Measurements from ENCODE around the gene FAM25G. TPM values are rescaled to one million over a fixed set of nuclear protein-coding genes. Genes with fewer than 3 reads are reported as not detected.
"Not testable (repeated sequence)": the region's sequence is repeated elsewhere in the genome, so short reads cannot be mapped to it uniquely, and the experiment has no call there.

FAM25G gene
- total and polyA plus RNA-seq, 4 donors: not detected

DNA sequence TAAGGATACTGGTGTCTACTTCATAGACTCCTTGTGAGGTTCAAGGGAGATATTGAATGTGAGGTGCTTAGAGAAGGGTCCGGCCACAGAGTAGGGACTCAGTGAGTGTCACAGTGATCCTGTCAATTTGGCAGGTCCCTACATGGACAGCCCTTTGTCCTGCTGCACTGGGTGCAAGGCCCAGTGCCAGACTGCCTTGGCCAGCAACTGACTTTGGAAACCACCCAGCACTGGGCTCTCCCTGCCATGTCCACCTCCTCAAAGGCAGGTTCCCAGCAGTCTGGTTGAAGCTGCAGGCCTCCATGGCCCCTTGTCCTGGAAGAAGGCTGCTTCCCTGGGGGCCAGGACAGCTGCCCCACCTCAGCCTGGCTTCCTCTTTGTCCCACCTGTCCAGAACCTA is 9.1 kb downstream of the FAM25G start:
- WGBS, 2 donors: no CpG with 5 or more reads among the region's 1 CpG
- DNase-seq; intact Hi-C loops (cut with DNase I); H3K9me3 ChIP-seq (ENCODE audit: control insufficient read depth, low read length); H3K4me3 ChIP-seq (ENCODE audit: low read length in 2 of 2); H3K36me3 ChIP-seq (ENCODE audit: control insufficient read depth in 1 of 2, insufficient read depth in 2 of 2, low read length in 1 of 2); H3K27me3 ChIP-seq (ENCODE audit: control insufficient read depth in 1 of 2, insufficient read depth in 2 of 2, low read length in 1 of 2); H3K4me1 ChIP-seq (ENCODE audit: control insufficient read depth in 1 of 2, insufficient read depth in 2 of 2, low read length in 2 of 2); H3K27ac ChIP-seq (ENCODE audit: low read depth in 1 of 2, low read length in 2 of 2): not testable (repeated sequence)
- peak; percentile 26 for ATAC-seq (ENCODE audit: low FRiP score)

DNA sequence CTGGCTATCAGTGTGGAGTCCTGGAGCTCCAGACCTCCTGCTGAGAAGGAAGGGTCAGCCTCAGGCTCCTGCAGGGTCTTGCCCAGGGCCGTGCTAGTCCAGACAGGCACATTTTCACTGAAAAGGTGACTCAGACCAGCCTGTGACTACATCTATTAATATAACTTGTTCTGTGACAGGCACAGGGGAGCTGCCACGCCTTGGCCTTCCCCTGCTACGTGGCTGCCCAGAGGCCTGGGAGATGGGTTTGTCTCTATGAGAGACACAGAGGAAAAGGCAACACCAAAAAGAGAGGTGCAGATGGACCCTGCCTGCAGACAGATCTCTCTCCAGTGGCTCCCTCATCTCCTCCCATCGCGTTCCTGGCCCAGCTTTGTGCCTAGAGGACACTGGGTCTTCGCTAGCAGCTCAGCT is 9.7 kb downstream of the FAM25G start:
- H3K27me3 ChIP-seq (ENCODE audit: control insufficient read depth in 1 of 2, insufficient read depth in 2 of 2, low read length in 1 of 2); H3K36me3 ChIP-seq (ENCODE audit: control insufficient read depth in 1 of 2, insufficient read depth in 2 of 2, low read length in 1 of 2); H3K4me3 ChIP-seq (ENCODE audit: low read length in 2 of 2); H3K4me1 ChIP-seq (ENCODE audit: control insufficient read depth in 1 of 2, insufficient read depth in 2 of 2, low read length in 2 of 2); intact Hi-C loops (cut with DNase I); H3K27ac ChIP-seq (ENCODE audit: low read depth in 1 of 2, low read length in 2 of 2); DNase-seq; H3K9me3 ChIP-seq (ENCODE audit: control insufficient read depth, low read length): not testable (repeated sequence)
- ATAC-seq (ENCODE audit: low FRiP score): peak; percentile 6
- 80 to 81% methylated on average over 5 of the region's 6 CpGs for WGBS, 2 donors

DNA sequence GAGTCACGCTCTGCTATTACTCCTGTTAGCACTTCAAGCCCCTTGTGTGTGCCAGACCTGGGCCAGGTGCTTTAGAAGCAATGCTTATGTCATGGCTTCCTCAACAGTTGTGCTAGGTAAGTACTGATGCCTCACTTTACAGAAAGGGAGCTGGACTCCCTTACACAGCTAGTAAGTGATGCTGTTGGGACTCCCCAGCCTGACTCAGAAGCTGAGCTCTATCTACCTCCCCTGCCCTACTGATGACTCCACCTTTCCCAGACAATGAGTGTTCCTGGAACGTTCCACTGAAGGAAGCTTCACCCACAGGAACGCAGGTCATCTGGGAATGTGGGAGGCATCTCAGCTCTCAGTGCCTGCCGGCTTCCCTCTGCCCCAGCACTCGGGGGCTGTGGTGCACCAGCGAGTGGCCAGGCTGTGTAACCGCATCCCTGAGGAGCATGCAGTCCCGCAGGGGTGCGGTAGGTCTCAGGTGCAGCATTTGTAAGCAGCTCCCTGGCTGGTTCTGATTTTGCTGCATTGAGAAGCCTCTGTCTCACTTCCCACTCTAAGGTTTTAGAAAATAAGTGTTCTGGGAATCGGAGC is 10.2 kb downstream of the FAM25G start:
- H3K4me3 ChIP-seq (ENCODE audit: low read length in 2 of 2); H3K4me1 ChIP-seq (ENCODE audit: control insufficient read depth in 1 of 2, insufficient read depth in 2 of 2, low read length in 2 of 2); H3K36me3 ChIP-seq (ENCODE audit: control insufficient read depth in 1 of 2, insufficient read depth in 2 of 2, low read length in 1 of 2); H3K27me3 ChIP-seq (ENCODE audit: control insufficient read depth in 1 of 2, insufficient read depth in 2 of 2, low read length in 1 of 2); H3K27ac ChIP-seq (ENCODE audit: low read depth in 1 of 2, low read length in 2 of 2); ATAC-seq (ENCODE audit: low FRiP score); DNase-seq; H3K9me3 ChIP-seq (ENCODE audit: control insufficient read depth, low read length); intact Hi-C loops (cut with DNase I): not testable (repeated sequence)
- WGBS, 2 donors: 78 to 84% methylated on average over 4 to 8 of the region's 10 CpGs

DNA sequence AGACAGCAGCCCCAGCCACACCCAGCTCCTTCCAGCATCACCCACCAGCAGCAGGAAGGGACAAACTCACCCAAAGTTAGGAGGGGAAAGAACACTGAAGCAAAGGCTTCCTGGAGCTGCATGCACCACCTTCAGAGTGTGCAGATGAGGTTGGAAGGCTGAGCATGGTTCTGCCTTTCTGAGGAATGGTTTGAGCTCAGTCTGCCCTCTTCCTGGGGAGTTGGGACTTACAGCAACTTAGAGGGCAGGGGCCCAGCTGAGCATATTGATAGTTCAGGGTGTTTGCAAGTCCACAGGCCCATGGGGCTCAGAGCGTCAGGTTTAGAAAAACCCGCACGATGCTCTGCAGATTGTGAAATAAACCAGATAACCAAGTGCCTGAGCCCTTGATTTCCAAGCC is 11.4 kb downstream of the FAM25G start:
- H3K9me3 ChIP-seq (ENCODE audit: control insufficient read depth, low read length); ATAC-seq (ENCODE audit: low FRiP score); H3K4me1 ChIP-seq (ENCODE audit: control insufficient read depth in 1 of 2, insufficient read depth in 2 of 2, low read length in 2 of 2); DNase-seq; H3K27ac ChIP-seq (ENCODE audit: low read depth in 1 of 2, low read length in 2 of 2); H3K36me3 ChIP-seq (ENCODE audit: control insufficient read depth in 1 of 2, insufficient read depth in 2 of 2, low read length in 1 of 2); intact Hi-C loops (cut with DNase I); H3K4me3 ChIP-seq (ENCODE audit: low read length in 2 of 2); H3K27me3 ChIP-seq (ENCODE audit: control insufficient read depth in 1 of 2, insufficient read depth in 2 of 2, low read length in 1 of 2): not testable (repeated sequence)
- WGBS, 2 donors: 50% methylated on average over 1 of the region's 3 CpGs; no CpG with 5 or more reads in 1 of the 2 donors

DNA sequence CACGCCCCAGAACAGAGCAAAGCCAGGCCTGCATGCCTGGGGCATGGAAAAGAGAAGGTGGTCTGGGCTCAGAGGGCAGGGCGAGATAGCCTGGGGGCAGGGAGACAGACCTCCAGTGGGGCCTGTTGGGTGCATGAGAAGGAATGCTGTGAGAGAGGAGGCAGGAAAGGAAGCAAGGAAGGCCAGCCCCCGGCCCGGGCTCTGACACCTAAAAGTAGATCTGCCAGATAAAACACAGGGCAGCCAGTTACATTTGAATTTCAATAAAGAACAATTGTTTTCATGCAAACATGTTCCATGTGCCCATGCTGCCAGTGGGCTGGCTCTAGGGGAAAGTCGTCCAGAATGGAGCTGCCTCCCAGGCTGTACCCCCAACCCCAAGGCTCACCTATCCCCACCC is 13.4 kb downstream of the FAM25G start:
- H3K27ac ChIP-seq (ENCODE audit: low read depth in 1 of 2, low read length in 2 of 2); H3K27me3 ChIP-seq (ENCODE audit: control insufficient read depth in 1 of 2, insufficient read depth in 2 of 2, low read length in 1 of 2); intact Hi-C loops (cut with DNase I); H3K4me1 ChIP-seq (ENCODE audit: control insufficient read depth in 1 of 2, insufficient read depth in 2 of 2, low read length in 2 of 2); ATAC-seq (ENCODE audit: low FRiP score); H3K4me3 ChIP-seq (ENCODE audit: low read length in 2 of 2); H3K36me3 ChIP-seq (ENCODE audit: control insufficient read depth in 1 of 2, insufficient read depth in 2 of 2, low read length in 1 of 2); DNase-seq; H3K9me3 ChIP-seq (ENCODE audit: control insufficient read depth, low read length): not testable (repeated sequence)
- WGBS, 2 donors: 47 to 56% methylated on average over 3 of the region's 5 CpGs

DNA sequence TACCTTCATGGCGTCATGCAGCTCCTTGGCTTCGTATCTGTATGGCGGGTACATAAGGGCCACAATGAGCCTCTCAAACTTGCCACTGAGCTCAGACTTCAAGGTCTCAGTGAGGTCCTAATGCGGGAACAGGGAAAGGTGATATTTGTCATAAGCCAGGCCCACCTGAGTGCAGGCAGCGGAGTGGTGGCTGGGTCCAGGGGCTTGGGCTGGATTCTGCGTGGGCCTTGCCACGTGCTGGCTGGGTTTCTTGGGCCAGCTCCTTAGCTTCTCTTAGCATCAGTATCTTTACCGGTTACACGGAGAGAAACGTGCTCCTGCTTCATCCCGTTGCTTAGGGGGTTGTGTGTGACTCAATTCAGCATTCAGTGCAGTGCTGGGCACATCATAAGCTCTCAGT is 14.4 kb downstream of the FAM25G start:
- DNase-seq: peak in 1 of 2 donors; percentile 62
- intact Hi-C loops (cut with DNase I); H3K4me3 ChIP-seq (ENCODE audit: low read length in 2 of 2); H3K27me3 ChIP-seq (ENCODE audit: control insufficient read depth in 1 of 2, insufficient read depth in 2 of 2, low read length in 1 of 2); H3K9me3 ChIP-seq (ENCODE audit: control insufficient read depth, low read length); ATAC-seq (ENCODE audit: low FRiP score); H3K27ac ChIP-seq (ENCODE audit: low read depth in 1 of 2, low read length in 2 of 2); H3K4me1 ChIP-seq (ENCODE audit: control insufficient read depth in 1 of 2, insufficient read depth in 2 of 2, low read length in 2 of 2); H3K36me3 ChIP-seq (ENCODE audit: control insufficient read depth in 1 of 2, insufficient read depth in 2 of 2, low read length in 1 of 2): not testable (repeated sequence)
- WGBS, 2 donors: 96% methylated on average over 7 to 10 of the region's 11 CpGs

DNA sequence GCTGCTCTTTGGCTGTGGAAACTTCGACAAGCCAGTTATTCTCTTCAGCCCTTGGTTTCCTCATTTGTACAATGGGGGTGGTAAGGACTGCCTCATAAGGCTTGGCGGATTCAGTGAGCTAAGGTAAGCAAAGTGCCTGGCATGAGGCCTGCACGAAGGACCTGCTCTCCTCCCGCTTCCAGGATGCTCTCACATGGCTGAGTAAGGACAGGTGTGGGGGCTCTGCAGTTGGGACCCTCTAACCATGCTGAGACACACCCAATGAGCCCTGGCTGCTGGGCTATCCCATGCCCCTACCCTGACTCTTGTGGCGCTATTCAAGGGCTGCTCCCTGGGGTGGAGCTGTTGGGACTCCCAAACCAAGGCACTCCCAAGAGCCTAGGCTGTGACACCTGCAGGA is 16.4 kb downstream of the FAM25G start:
- not testable (repeated sequence) for H3K36me3 ChIP-seq (ENCODE audit: control insufficient read depth in 1 of 2, insufficient read depth in 2 of 2, low read length in 1 of 2)
- WGBS, 2 donors: 85 to 90% methylated on average over 4 to 5 of the region's 5 CpGs

DNA sequence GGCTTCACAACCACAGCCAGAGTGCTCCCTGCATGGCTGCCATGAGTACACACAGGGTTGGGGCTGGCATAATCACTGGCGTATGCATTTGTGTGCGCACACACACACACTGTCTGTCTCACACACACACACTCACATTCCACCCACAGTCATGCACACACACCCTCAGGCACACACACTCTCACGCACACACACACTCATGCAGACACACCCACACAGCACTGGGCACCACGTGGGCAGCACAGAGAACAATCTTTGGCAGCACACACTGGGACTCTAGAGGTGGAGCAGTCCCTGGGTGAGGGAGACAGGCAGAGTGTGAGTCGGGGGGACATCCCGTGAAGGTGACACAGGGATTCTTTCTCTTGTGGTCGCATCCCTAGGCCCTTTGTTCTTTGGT is 18.0 kb downstream of the FAM25G start:
- DNase-seq; H3K27ac ChIP-seq (ENCODE audit: low read depth in 1 of 2, low read length in 2 of 2); ATAC-seq (ENCODE audit: low FRiP score); H3K9me3 ChIP-seq (ENCODE audit: control insufficient read depth, low read length); H3K36me3 ChIP-seq (ENCODE audit: control insufficient read depth in 1 of 2, insufficient read depth in 2 of 2, low read length in 1 of 2); H3K27me3 ChIP-seq (ENCODE audit: control insufficient read depth in 1 of 2, insufficient read depth in 2 of 2, low read length in 1 of 2); H3K4me3 ChIP-seq (ENCODE audit: low read length in 2 of 2); H3K4me1 ChIP-seq (ENCODE audit: control insufficient read depth in 1 of 2, insufficient read depth in 2 of 2, low read length in 2 of 2); intact Hi-C loops (cut with DNase I): not testable (repeated sequence)
- WGBS, 2 donors: no CpG with 5 or more reads among the region's 7 CpGs

More for the DNA sequence above, 16.4 kb downstream of the FAM25G start:
- ATAC-seq (ENCODE audit: low FRiP score) (peak; percentile 21), DNase-seq (peak in 1 of 2 donors; percentile 68)
- H3K9me3 ChIP-seq (ENCODE audit: control insufficient read depth, low read length); H3K4me1 ChIP-seq (ENCODE audit: control insufficient read depth in 1 of 2, insufficient read depth in 2 of 2, low read length in 2 of 2); H3K27me3 ChIP-seq (ENCODE audit: control insufficient read depth in 1 of 2, insufficient read depth in 2 of 2, low read length in 1 of 2); intact Hi-C loops (cut with DNase I); H3K27ac ChIP-seq (ENCODE audit: low read depth in 1 of 2, low read length in 2 of 2); H3K4me3 ChIP-seq (ENCODE audit: low read length in 2 of 2): not testable (repeated sequence)

DNA sequence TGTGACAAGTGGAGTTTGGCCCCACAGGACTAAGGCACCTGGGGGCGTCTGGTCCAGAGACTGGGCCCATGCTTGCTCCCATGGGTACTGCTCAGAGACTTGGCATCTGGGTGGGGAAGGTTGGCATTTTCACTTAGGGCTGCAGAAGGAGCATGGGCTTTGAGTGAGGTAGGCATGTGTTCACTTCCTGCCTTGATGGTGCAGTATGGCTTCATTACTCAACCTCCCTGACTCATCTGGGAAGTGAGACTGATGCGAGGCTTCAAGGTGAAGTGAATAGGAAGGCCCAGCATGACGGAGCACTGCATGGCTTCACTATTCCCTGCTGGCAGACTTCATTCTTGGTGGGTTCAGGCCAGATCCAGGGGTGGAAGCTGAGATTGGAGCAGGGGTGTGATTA is 18.9 kb downstream of the FAM25G start:
- intact Hi-C loops (cut with DNase I); H3K27ac ChIP-seq (ENCODE audit: low read depth in 1 of 2, low read length in 2 of 2); H3K4me3 ChIP-seq (ENCODE audit: low read length in 2 of 2); DNase-seq; ATAC-seq (ENCODE audit: low FRiP score); H3K27me3 ChIP-seq (ENCODE audit: control insufficient read depth in 1 of 2, insufficient read depth in 2 of 2, low read length in 1 of 2); H3K36me3 ChIP-seq (ENCODE audit: control insufficient read depth in 1 of 2, insufficient read depth in 2 of 2, low read length in 1 of 2); H3K4me1 ChIP-seq (ENCODE audit: control insufficient read depth in 1 of 2, insufficient read depth in 2 of 2, low read length in 2 of 2); H3K9me3 ChIP-seq (ENCODE audit: control insufficient read depth, low read length): not testable (repeated sequence)
- 78% methylated on average over 1 of the region's 3 CpGs; no CpG with 5 or more reads in 1 of the 2 donors for WGBS, 2 donors

Data from aorta (tissue), 5 donors.